Activated CD8-positive, alpha-beta memory T cell treated with anti-CD3 and anti-CD28 coated beads, Interleukin-2, amount 50 U/mL, for 4 hours (primary cell): ENCODE results near the gene PIP4K2A.
"Not testable (repeated sequence)": the region's sequence is repeated elsewhere in the genome, so short reads cannot be mapped to it uniquely, and the experiment has no call there.

Experiments
- DNase-seq: peaks from one replicate; pipeline ENCODE4 v3.0.0-alpha.2; 2020

PIP4K2A gene

GRCh38 chr10:22714479-22715289, at the start of gene PIP4K2A:
PIP4K2A (minus strand) TSS chr10:22714578; CDS start chr10:22714326, 252 bp downstream.
- peak; percentile 80 for DNase-seq

GRCh38 chr10:22761569-22762220, 47.3 kb upstream of the PIP4K2A start:
- no peak for DNase-seq

- DNase-seq, result no peak
These were observed 45.6 kb upstream of the PIP4K2A start for GRCh38 chr10:22760025-22760424.

- no peak for DNase-seq
These were observed 44.5 kb upstream of the PIP4K2A start for GRCh38 chr10:22758867-22759266.

GRCh38 chr10:22754296-22754695, 39.9 kb upstream of the PIP4K2A start:
- DNase-seq, result no peak

- no peak for DNase-seq
These were observed 39.4 kb upstream of the PIP4K2A start for GRCh38 chr10:22753786-22754185.

- DNase-seq, result no peak
These were observed 38.0 kb upstream of the PIP4K2A start for GRCh38 chr10:22752272-22752889.

GRCh38 chr10:22750131-22750530, 35.8 kb upstream of the PIP4K2A start:
- DNase-seq, result no peak

GRCh38 chr10:22744858-22745257, 30.5 kb upstream of the PIP4K2A start:
- DNase-seq, result not testable (repeated sequence)

GRCh38 chr10:22742678-22743077, 28.3 kb upstream of the PIP4K2A start:
- no peak for DNase-seq

- not testable (repeated sequence) for DNase-seq
These were observed 27.3 kb upstream of the PIP4K2A start for GRCh38 chr10:22741631-22742030.

- DNase-seq, result no peak
These were observed 25.8 kb upstream of the PIP4K2A start for GRCh38 chr10:22740180-22740579.

GRCh38 chr10:22737587-22737986, 23.2 kb upstream of the PIP4K2A start:
- DNase-seq, result no peak

GRCh38 chr10:22736134-22736533, 21.8 kb upstream of the PIP4K2A start:
- DNase-seq, result no peak

GRCh38 chr10:22733992-22734391, 19.6 kb upstream of the PIP4K2A start:
- DNase-seq, result no peak

- DNase-seq, result no peak
These were observed 13.3 kb upstream of the PIP4K2A start for GRCh38 chr10:22727663-22728062.

- DNase-seq, result no peak
These were observed 12.7 kb upstream of the PIP4K2A start for GRCh38 chr10:22727112-22727511.

GRCh38 chr10:22724773-22725172, 10.4 kb upstream of the PIP4K2A start:
- no peak for DNase-seq

- no peak for DNase-seq
These were observed 9.4 kb upstream of the PIP4K2A start for GRCh38 chr10:22723783-22724182.

- DNase-seq, result no peak
These were observed 9.0 kb upstream of the PIP4K2A start for GRCh38 chr10:22723343-22723779.

GRCh38 chr10:22722626-22723169, 8.3 kb upstream of the PIP4K2A start:
- DNase-seq, result no peak

GRCh38 chr10:22720667-22721066, 6.3 kb upstream of the PIP4K2A start:
- DNase-seq, result no peak

GRCh38 chr10:22719406-22720042, 5.1 kb upstream of the PIP4K2A start:
- no peak for DNase-seq
